GM21825 (cell line): ENCODE data around the gene PITPNM3.

Experiments
- ATAC-seq: cut with Tn5 transposase; IDR thresholded peaks from one replicate; pipeline ENCODE4 v1.9.1; 2021; ENCODE audit warnings: mild to moderate bottlenecking, moderate library complexity; ENCODE audit not compliant: unreplicated experiment

The PITPNM3 gene

GRCh38 chr17:6528557-6528956, 27.8 kb downstream of the PITPNM3 start:
- no peak for ATAC-seq

DNA sequence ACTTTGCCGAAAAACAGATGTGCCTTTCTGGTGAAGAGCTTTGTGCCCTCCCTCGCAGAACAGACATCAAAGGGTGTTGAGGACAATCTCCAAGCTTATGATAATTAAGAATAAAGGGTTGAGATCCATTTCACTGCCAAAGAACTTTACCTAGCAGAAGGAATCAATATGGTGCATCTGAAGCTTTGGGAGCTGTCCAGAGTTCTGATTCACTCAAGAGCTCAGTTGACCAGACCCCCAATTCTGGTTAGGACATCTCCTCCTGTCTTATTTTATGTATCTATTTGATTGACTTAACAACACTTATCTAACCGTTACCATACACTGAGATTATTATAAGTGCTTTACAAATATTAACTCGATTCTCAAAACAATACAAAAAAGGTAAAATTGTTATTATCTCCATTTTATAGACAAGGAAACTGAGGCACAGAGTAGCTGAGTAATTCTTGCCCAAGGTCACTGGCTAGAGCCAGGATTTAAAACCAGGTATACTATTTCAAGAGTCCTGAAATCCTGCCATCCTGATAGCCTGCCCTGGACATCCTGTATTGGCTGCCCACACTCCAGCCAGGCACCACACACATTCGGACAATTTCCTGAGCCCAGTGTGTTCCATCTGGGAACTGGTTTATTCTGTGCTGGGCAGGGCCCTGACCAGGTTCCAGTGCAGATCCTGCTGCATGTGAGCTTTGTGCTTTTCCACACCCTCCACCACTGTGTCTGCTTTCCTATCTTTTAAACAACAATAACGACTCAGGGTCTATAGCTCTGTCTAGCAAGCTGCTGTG, 29.8 kb downstream of the PITPNM3 start:
- ATAC-seq, result no peak

DNA sequence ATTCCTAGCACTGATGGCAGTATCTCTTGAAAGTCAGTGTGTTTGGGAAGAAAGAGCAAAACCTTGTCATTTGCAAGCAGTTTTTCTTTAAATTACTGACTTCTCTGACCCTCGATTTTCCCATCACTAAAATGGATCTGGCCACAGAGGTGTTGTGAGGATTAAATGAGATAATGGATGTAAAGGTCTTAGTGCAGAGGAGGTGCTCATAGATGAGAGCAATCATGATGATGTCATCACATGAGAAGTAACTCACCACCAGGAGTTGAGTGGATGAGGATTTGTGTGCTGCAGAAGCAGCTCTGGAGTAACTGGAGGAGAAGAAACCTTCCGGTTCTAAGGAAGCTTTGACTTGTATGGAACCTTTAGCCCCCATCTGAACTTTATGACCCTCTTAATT, 30.6 kb downstream of the PITPNM3 start:
- no peak for ATAC-seq

DNA sequence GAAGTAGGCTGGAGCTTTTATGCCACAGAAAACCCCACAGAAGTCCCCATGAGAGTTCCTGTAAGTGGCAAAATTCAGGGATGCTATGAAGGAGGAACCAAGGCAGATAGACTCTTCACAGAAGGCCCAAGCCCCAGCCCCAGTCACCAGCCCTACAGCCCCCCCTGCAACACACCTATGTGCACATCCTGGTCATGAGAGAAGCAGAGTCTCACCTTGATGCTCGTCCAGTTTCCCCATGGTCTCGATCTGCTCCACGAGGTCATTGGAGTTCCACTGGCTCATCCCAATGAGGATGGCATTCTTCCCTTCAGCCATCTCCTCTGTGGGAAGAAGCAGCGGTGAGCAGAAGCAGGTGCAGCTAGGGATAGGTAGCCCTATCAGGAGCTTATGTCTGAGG, 31.2 kb downstream of the PITPNM3 start:
- ATAC-seq, result no peak

DNA sequence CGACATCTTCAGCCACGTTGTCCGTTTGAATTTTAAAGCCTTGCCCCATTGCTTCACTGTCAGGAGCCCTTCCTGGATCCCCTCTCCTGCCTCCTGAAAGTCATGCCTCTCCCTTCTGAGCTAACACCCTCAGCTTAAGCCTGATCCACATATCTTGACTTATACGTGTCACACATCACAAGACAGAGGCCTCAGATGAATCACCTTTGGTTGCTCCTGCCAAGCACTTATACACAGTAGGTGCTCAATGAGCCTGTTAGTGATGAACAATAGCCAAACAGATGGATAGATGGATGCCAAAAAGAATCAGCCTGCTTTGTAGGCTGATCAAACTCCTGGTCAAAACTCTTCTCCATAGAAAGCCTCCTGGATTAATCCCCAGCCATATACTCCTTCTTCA, 31.8 kb downstream of the PITPNM3 start:
- no peak for ATAC-seq

GRCh38 chr17:6523809-6524355, 32.5 kb downstream of the PITPNM3 start:
- no peak for ATAC-seq

DNA sequence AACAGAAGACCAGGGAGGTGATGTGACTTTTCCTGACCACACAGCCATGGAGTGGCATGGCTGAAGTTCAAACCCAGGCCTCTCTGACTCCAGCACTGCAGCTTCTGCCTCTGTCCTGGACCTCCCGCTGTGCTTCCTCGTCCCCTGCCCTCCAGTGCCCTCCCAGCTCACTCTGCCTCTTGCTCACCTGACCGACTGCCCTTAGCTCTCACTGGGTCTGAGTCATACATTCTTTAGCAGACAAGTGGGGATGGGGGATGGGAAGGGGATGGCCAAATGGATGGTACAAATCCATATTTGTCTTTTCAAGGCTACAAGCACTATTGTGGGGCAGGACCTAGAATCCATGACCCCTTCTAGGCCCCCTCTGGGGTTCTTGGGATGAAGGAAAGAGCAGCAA, 33.0 kb downstream of the PITPNM3 start:
- no peak for ATAC-seq

DNA sequence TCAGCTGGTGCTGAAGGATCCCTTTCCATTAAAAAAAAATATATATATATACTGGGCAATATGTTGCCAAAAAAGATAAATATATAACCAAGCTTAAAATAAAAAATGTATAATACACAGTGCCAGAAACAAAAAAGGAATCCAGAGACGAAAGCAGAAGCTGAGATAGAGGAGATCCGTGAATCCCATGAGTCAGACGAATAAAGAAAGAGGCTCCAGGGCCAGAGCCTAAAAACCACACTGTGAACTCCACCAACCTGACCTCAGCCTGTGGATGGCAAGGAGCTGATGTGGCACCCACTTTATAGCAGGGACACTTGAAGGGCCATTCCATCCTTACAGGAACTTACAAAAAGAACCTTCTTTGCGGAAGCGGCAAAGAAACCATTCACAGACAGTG, 34.8 kb downstream of the PITPNM3 start:
- no peak for ATAC-seq

DNA sequence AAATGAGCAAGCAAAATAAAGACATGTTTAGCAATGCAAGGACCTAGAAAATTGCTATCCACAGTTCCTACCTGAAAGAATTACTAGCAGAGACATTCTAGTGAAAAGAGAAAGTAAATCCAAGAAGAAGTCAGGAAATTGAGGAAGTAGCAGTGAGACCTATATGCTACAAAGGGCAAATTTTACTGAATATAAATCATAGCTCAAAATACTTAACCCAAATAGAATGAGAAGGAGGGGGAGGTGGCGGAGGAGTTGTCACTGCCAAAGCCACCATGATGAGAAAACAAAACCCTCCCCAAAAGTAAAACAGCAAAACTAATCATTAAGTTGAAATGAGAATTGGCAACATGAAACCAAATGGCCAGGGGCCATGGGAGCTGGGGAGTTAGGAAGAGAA, 39.3 kb downstream of the PITPNM3 start:
- ATAC-seq, result no peak

DNA sequence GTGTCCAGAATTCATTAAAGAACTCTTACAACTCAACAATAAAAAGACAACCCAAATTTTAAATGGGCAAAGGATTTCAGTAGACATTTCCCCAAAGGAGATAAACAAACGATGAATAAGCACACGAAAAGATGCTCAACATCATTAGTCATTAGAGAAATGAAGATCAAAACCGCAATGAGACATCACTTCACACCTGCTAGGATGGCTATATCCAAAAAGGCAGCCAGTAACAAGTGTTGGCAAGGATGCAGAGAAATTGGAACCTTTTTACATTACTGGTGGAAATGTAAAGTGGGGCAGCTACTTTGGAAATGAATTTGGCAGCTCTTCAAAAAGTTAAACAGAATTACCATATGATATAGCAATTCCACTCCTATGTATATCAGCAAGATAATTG, 42.0 kb downstream of the PITPNM3 start:
- ATAC-seq, result no peak

- no peak for ATAC-seq
These were observed 43.8 kb downstream of the PITPNM3 start for GRCh38 chr17:6512552-6512951.

GRCh38 chr17:6510321-6510977, 45.9 kb downstream of the PITPNM3 start:
- ATAC-seq, result no peak

- ATAC-seq, result no peak
These were observed 46.4 kb downstream of the PITPNM3 start for GRCh38 chr17:6509921-6510320.

DNA sequence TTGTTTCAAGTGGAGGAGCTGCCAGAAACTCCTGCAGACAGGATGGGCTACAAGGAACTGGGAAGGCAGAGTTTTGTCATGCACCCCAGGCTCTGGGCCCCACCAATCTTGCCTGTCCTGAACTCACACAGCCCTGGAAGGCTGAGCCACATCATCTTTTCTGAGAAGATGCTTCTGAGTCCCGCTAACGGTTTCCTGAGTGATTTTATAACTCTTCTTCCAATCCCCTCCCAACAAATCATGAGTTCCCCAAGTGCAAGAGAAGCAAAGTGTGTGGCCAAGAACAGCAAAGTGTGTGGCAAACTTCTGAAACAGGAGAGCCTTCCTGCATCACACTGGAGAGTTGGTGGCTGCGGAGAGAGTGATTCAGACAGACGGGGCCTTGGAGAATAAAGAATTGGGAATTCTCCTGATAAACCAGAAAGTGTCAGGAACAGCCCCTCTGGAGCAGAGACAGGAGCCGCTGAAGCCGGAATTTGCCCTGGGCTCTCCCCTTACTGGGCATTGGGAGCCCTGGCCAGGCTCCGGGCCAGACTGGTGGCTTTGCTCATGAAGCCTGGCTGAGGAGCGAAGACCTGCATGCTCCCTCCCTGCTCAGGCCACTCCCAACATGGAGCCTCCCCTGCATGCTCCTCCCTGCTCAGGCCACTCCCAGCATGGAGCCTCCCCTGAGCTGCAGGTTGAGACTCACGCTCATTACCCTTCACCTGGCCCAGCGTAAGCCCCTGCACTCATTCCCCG, 47.2 kb downstream of the PITPNM3 start:
- no peak for ATAC-seq

- no peak for ATAC-seq
These were observed 47.8 kb downstream of the PITPNM3 start for GRCh38 chr17:6508519-6509030.

- no peak for ATAC-seq
These were observed 48.3 kb downstream of the PITPNM3 start for GRCh38 chr17:6508016-6508415.

DNA sequence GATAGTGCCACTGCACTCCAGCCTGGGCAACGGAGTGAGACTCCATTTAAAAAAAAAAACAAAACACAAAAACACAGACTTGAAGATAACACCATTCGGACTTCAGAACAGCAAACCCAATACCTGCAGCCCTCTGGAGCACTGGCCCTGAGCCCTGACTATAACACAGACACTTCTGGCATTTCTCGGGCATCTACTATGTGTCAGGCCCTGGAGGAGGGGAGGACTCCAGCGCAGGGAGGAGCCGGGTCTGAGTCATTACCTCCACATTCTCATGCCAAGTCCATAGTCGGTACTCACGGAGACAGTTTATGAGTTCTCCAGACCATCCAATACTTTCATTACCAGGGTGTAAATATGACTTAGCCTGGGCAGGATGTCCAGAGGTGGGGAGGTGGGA, 48.8 kb downstream of the PITPNM3 start:
- no peak for ATAC-seq

DNA sequence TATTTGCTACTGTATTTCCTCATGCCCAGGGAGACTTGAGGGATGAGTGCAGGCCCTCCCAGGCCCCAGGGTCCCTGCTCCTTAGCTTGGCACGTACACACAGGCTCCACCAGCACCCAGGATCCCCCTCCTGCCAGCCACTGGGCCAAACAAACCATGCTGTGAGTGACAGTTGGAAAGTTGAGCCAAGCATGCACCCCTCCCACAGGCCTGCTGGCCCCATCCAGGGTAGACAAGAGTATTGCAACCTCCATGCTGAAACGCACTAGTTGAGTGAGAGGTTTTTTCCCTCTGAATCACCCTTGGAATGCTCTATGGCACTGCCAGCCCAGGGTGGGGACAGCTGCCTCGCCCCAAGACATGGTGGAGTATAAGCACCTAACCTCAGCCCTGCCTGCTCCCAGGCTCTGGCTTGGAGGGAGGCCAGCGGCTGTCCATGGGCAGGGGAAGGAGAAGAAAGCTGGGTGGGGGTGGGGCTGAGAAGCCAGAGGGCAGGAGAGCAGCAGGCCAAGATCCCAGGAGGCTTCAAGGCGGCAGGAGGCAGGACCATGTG, 49.6 kb downstream of the PITPNM3 start:
- no peak for ATAC-seq

- no peak for ATAC-seq
These were observed 50.8 kb downstream of the PITPNM3 start for GRCh38 chr17:6505425-6506142.

- ATAC-seq, result no peak
These were observed 52.6 kb downstream of the PITPNM3 start for GRCh38 chr17:6503641-6504195.
